WI38 (cell line): ENCODE data around the gene PPP1R14D.

Experiments used
- H3K4me3 ChIP-seq: 2 replicates; pipeline ENCODE4 v1.5.1; 2011; ENCODE audit warnings: low read depth, mild to moderate bottlenecking, control low read depth, low read length
- TF ChIP-seq, protein P1 (sequence below): IDR thresholded peaks from 2 replicates; pipeline ENCODE4 v1.5.1; 2012; ENCODE audit warnings: low read depth, mild to moderate bottlenecking, control low read depth, low read length

PPP1R14D gene

DNA sequence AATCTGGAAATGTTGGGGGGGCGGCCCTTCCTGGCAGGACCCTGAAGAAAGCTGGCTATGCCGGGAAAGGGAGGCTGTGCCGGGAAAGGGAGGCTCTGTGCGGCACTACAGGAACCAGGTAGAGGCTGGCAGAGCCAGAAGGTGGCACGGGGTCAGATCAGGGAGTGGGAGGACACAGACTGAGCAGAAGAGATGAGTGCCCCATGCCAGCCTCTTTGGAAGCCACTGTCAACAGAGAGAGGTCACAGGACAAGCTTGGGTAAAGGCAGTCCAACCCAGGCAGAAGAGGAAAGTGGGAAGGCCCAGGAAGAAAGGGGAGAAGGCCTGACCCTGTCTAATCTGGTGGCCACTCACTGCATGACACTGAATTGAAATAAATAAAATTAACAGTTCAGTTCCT lies 57.3 kb downstream of the PPP1R14D start:
- TF ChIP-seq, protein P1, sequence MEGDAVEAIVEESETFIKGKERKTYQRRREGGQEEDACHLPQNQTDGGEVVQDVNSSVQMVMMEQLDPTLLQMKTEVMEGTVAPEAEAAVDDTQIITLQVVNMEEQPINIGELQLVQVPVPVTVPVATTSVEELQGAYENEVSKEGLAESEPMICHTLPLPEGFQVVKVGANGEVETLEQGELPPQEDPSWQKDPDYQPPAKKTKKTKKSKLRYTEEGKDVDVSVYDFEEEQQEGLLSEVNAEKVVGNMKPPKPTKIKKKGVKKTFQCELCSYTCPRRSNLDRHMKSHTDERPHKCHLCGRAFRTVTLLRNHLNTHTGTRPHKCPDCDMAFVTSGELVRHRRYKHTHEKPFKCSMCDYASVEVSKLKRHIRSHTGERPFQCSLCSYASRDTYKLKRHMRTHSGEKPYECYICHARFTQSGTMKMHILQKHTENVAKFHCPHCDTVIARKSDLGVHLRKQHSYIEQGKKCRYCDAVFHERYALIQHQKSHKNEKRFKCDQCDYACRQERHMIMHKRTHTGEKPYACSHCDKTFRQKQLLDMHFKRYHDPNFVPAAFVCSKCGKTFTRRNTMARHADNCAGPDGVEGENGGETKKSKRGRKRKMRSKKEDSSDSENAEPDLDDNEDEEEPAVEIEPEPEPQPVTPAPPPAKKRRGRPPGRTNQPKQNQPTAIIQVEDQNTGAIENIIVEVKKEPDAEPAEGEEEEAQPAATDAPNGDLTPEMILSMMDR = no peak

DNA sequence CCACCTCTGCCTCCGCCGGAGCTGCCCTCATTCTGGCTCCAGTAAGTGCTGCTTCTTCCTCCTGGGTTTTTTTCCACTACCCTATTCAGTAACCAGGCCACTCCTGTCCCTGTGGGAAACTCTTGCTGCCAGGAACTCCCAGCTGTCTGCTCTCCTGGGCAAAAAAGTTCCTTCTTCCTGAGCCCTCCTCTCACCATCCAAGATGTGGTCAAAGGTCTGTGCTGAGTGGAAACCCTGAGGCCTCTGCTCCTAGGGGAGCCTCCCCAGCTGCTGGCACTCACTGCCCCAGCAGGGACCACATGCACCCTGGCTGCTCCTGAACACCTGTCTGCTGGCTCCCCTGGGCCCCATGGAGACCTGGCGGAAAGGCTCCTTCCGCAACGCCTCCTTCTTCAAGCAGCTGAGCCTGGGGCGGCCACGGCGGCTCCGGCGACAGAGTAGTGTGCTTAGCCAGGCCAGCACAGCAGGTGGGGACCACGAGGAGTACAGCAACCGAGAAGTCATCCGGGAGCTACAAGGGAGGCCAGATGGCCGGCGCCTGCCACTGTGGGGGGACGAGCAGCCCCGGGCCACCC lies 58.3 kb downstream of the PPP1R14D start:
- H3K4me3 ChIP-seq = no peak overlapping the region
- TF ChIP-seq, protein P1 = no peak

More for the DNA sequence above, 57.3 kb downstream of the PPP1R14D start:
- H3K4me3 ChIP-seq = no peak overlapping the region

DNA sequence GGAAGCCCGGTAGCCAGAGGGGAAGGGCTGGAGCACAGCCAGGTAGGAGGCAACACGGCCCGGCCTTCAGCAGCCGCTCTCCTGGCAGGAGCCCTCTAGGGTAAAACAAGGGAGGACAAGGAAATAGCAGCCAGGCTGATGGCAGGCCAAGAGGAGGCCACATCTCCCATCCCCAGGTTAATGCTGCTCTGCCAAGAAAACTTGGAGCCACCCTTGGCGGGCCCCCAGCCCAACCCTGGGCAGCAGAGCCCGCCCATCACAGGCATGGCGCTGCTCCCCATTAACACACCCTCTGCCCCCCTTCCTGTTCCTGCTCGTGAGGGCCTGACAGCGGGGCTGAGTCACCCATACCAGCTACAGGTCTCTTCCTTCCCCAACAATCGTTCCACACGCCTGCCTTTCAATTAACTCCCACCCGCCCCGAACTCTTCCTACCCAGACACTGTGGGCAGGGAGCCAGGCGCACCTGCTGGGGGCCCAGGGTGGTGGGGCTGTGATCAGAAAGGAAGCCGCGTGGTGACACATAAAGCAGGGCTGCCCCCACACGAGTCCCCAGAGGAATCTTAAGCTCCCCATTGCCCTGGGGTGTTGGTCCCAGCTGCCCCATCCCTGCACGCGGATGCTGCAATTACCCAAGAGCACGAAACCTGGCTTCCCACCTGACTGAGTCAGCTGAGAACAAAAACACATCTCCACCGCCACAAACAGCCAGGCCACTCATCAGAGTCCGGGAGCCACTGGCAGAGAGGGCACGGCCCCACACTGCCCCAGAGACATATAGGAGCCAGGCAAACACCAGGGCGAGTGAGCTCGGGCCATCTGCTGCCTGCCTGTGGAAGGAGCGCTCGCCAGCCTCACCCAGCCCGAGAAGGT lies 59.0 kb downstream of the PPP1R14D start, which contains the start of gene C15orf62:
C15orf62 (plus strand) TSS at position 707 of the 873 bp plus-strand sequence. CDS start 516 bp downstream, outside the sequence.
- TF ChIP-seq, protein P1 = no peak
- no peak within 1 kb of the TSS for H3K4me3 ChIP-seq

DNA sequence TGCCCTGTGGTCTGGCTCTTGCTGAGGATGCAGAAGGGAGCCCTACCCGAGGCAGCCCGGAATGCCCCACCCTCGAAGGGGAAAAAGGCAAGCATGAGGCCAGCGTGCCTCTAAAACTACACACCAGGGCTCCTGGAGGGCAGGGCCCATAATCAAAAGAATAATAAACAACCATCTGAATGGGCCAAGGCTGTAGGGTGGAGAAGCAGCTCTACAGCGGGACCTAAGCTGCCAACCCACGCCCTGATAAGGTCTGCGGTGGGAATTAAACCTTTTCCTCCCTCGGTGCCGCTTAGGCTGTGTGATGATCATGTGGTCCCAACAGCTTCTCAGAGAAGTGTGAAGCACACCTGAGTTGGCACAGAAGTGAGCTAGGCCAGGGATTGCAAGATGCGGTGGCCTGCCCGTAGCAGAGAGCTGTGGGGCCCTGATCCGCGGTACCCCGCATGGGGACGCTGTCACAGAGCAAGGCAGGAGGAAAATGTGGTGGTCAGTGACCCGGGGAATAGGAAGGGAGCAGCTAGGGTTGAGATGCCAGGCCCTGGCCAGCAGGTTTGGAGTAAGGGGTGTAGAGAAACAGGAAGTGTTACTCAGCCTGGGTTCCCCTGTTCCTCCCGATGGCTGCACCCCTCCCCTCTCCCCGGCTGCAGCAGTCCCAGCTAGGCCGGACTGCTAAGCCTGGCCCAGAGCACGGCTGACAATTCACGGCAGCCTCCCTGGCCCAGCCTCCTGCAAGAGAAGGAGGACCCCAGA lies 59.8 kb downstream of the PPP1R14D start:
- H3K4me3 ChIP-seq = no peak overlapping the region
- TF ChIP-seq, protein P1 = no peak

DNA sequence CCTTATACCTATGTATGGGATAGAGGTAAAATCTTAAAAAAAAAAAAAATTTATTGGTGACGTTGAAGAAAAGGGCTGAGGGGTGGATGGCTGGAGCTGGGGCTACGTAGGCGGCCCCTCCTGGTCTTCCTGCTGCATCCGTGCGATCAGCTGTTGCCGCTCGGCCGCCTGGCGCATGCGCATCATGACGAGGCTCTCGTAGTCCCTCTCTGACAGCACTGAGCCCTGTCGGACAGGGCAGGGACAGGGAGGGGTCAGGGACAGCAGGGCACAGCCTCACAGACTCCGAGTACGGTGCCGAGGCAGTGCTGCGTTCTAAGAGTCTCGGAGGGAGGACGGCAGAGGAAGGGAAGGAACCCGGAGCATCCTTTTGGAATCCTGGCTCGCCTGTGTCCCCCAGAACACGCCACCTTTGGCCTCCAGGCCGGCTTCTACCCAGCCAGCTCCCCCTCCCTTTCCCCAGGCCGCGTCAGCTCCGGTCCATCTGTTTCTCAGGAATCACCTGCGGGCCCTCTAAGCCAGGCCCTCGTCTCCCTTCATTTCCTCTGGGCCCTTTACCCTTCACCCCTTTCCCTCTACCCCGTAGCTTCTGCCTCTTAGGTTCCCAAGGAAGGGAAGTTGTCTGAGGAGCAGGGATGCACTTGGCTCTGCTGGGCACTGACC lies 60.5 kb downstream of the PPP1R14D start:
- TF ChIP-seq, protein P1 = no peak
- H3K4me3 ChIP-seq = no peak overlapping the region

DNA sequence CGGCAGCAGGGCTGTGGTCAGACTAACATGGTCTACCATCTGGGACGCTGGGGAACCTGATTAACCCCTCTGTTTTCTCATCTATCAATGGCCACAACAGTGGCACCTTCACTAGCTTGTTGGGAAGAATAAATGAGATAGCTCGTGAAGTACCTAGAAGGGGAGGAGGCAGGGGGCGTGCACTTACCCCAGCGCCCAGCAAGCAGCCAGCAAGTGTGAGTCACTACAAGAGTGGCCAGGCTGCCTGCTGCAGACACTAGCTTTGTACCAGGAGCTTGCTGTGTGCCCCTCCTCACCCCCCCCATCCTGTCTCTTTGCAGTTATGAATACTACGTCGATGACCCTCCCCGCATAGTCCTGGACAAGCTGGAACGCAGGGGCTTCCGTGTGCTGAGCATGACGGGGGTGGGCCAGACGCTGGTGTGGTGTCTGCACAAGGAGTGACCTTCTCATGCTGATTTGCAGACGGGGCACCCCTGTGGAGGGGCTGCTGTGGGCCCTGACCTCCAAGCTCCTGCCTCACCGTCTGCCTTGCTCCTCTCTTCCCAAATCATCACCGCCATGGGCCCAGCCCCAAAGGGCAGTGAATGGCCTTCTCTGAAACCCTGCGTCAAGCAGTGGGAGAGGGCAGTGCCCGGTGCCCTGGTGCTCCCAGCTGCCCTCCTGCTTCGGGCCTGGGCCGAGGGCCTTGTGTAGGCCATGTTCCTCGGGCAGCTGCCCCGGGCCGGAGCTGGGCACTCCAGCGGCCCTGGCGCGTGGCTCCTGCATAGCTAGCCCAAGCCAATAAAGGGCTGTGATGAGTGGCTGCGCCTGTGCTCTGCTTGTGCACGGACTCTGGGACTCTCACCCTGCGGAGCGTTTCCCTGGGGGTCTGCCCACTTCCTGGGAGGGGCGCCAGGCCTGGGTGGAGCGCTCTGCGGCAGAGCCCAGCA lies 61.3 kb downstream of the PPP1R14D start:
- TF ChIP-seq, protein P1 = no peak
- no peak overlapping the region for H3K4me3 ChIP-seq
